GM13977 (cell line): Measurements from ENCODE around the gene ALK.

Experiments used
- DNase-seq: peaks from one replicate; pipeline ENCODE4 v3.0.0; 2012; ENCODE audit warnings: low spot score
- CTCF ChIP-seq: IDR thresholded peaks from 2 replicates; pipeline ENCODE4 v1.5.1; 2012; ENCODE audit warnings: mild to moderate bottlenecking, control low read depth; ENCODE audit not compliant: insufficient read depth; ENCODE audit errors: extremely low read depth, missing control alignments
- in situ Hi-C: fragments of 300-500 bp; cut with MboI; formaldehyde crosslinking; loops from one replicate; pipeline ENCODE4 v1.12.0; 2022; ENCODE audit warnings: low sequenced_read_pairs, low pct_unique_long_range_greater_than_20kb, mixed read lengths, inconsistent platforms; ENCODE audit not compliant: unreplicated experiment

ALK gene

GRCh38 chr2:29528371-29528770 is 393.0 kb downstream of the ALK start:
- DNase-seq, result no peak
- in situ Hi-C loops, result no loop called here
- TF ChIP-seq CTCF, result no peak

GRCh38 chr2:29527947-29528346 is 393.4 kb downstream of the ALK start:
- in situ Hi-C loops, result no loop called here
- no peak for TF ChIP-seq CTCF
- DNase-seq, result no peak

- TF ChIP-seq CTCF, result no peak
- DNase-seq, result no peak
- in situ Hi-C loops, result no loop called here
Observed at GRCh38 chr2:29526587-29527586, 394.5 kb downstream of the ALK start.

GRCh38 chr2:29525921-29526320 is 395.5 kb downstream of the ALK start:
- no peak for TF ChIP-seq CTCF
- DNase-seq, result no peak
- in situ Hi-C loops, result no loop called here

- TF ChIP-seq CTCF, result no peak
- in situ Hi-C loops, result no loop called here
- no peak for DNase-seq
Observed at GRCh38 chr2:29524652-29525051, 396.7 kb downstream of the ALK start.

- no peak for DNase-seq
- no peak for TF ChIP-seq CTCF
- in situ Hi-C loops, result no loop called here
Observed at GRCh38 chr2:29522951-29523669, 398.3 kb downstream of the ALK start.
